Measurements from ENCODE around the gene PPM1A.

The PPM1A gene

DNA sequence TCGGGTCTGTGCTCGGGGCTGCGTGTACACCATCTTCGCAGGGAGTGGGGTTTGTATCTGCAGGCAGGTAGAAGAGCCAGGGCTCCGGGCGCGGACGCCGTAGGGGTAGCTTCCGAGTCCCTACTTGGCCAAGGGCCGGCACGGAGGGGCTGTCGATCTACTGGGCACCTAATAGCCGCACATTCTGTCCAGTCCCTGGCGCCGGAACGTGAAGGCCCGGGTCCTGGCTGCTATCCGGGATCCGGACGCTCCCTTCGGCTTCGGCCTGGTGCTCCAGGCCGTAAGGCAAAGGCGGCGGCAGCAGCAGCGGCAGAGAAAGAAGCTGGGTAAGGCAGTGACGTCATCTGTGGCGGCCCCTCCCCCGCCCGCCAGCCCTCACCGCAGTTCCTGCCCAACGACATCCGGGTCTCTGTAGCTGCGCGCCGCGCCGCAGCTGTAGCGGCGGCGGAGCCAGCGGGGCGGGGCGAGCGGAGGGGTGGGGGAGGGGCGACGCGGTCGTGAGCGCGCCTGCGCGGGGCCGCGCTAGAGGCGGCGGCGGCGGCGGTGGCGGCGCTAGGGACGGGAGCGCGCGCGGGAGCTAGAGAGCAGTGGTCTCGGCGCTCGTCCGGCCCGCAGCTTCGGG lies at the start of gene PPM1A:
PPM1A (plus strand) TSS at position 525 of the 622 bp plus-strand sequence. CDS start 33,483 bp downstream, outside the sequence.
- peak; percentile 90 to 98 (median 92) for DNase-seq
- intact Hi-C loops (cut with DNase I) = loop anchor here (5.0 kb wide), 1 partner anchor 83 kb away; no protein-coding TSS in a partner anchor

- no peak for DNase-seq
- intact Hi-C loops (cut with DNase I) = no loop called here
These were observed 49.7 kb upstream of the PPM1A start for GRCh38 chr14:60199321-60199720.

GRCh38 chr14:60204104-60204842 lies 44.7 kb upstream of the PPM1A start:
- intact Hi-C loops (cut with DNase I) = no loop called here
- no peak for DNase-seq

- intact Hi-C loops (cut with DNase I) = no loop called here
- DNase-seq = no peak
These were observed 43.9 kb upstream of the PPM1A start for GRCh38 chr14:60204843-60205774.

- intact Hi-C loops (cut with DNase I) = no loop called here
These were observed 42.8 kb upstream of the PPM1A start for GRCh38 chr14:60206249-60206670.

DNA sequence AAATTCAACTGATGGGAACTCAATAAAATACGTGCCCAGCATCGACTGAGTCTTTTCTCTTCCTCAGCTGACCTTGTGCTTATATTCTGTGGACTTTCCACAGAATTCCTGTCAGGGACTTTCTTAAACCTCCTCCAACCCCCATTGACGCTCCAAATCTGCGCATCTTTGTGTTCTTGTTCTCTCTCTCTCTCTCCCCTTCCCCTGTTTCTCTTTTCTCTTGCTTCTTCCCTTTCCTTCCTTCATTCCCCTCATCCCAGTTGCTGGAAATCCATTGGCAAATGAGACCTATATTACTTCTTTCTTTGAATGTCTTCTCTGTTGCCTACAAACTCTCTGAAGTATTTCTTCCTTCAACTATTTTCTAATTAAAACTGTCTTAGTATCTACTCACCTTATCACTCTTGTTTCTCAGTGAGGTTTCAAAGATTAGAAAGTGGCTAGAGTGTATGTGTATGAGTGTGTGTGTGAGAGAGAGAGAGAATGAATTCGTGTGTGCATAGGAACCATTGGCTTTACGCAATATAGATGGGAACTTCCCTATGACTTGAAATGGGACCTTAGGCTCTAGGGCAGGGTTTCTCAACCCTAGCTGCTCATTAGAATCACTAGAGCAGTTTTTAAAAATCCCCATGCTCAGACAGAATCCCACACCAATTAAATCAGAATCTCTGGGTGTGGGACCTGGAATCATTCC lies 42.0 kb upstream of the PPM1A start:
- no peak for DNase-seq
- intact Hi-C loops (cut with DNase I) = no loop called here

More at GRCh38 chr14:60206249-60206670, 42.8 kb upstream of the PPM1A start:
- DNase-seq = no peak

- no peak for DNase-seq
- intact Hi-C loops (cut with DNase I) = no loop called here
These were observed 38.3 kb upstream of the PPM1A start for GRCh38 chr14:60210703-60211102.

DNA sequence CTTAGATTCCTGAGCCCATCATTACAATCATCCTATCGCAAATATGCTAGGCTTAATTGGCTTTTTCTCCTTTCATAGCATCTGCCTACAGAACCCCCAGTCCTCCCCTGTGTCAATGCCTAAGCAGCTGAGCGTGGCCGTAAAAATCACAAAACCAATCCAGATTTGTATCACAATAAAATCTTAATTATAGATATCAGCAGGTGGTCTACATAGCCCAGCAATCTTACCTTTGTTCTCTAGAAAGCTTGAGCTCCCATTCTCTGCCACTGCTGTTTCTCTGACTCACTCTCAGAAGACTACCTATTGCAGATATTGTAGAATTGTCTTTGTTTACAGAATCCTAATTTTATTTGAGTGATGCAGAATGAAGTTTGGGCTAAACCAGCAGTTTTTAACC lies 37.9 kb upstream of the PPM1A start:
- intact Hi-C loops (cut with DNase I) = no loop called here
- no peak for DNase-seq

DNA sequence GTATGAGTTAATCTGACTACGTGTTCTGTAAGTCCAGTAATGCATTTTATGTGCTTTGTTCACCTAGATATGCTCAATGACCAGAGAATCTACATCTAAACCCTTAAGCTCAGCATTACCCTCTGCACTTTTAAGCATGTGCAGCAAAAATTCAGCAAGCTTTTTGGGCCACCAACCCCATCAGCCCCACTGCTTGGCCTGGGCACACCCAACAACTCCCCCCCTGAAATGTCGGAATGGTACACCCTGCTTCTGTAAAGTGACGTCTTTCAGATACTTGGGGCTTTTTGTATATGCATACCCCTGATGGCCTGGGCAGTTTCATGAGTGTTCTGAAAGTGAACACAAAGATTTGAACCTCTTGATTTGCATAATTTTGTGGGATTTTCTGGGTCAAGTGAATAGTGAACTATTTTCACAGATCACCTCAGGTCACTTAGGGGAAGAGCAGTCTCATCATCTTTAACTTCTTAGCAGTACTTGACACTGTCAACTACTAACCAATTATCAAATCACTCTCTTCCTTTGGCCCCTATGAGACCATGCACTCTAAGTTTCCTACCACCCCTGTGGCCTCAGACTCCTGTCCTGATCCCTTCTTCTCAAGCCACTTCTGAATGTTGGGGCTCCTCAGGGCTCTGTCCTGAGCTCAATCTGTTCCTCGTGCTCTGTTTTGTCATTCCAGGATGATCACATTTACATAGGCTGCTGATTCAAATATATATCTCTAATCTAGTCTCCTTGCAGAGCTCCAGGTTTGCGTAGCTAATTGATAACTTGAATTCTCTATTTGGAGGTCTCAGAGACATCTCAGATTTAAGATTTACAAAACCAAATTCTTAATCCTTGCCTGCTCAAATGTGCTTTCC lies 36.3 kb upstream of the PPM1A start:
- no peak for DNase-seq
- intact Hi-C loops (cut with DNase I) = no loop called here

- intact Hi-C loops (cut with DNase I) = no loop called here
- no peak for DNase-seq
These were observed 35.0 kb upstream of the PPM1A start for GRCh38 chr14:60214003-60214402.

DNA sequence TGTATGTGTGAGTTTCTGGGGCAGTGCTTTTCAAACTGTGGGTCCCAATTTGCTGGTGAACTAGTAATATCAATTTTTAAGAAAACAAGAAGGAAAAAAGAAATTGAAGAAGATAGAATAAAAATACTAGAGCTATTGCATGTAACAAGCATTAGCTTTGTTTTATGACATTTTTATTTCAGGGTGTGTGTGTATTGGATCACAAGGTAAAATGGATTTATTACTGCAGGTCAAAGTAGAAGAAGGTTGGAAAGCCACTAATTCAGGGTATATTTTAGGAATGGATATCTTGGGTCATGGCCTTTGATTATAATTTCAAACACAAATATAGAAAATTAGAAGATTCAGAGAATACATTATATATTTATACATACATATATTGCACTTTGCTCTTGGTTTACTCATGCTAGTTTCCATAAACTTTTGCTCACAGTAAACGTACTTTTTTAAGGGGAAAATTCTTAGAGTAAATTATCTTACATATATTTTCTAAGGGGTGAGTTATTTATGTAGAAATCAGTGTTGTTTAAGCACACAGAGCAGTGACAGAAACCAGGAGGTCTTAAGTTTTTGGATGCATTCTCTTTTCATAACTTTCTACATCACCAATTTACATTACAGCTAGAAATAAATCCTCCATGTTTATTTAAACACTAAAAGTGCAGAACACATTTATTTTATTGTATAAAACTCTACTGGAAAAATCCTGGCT lies 34.5 kb upstream of the PPM1A start:
- DNase-seq = no peak
- intact Hi-C loops (cut with DNase I) = no loop called here

DNA sequence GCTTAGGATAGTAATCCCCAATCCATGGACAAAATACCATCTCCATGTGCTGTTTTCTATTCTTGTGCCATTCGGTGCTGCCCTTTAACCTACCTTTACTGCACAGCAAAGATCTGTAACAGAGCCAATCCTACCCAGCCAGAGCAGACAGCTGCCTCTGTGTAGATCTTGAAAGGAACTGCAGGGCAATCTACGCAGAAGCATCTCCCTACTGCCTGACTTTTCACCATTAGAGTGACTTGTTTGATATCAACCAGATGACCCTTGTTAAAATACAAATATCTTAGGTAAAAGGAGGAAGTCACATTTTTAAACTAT lies 33.9 kb upstream of the PPM1A start:
- intact Hi-C loops (cut with DNase I) = no loop called here
- no peak for DNase-seq

DNA sequence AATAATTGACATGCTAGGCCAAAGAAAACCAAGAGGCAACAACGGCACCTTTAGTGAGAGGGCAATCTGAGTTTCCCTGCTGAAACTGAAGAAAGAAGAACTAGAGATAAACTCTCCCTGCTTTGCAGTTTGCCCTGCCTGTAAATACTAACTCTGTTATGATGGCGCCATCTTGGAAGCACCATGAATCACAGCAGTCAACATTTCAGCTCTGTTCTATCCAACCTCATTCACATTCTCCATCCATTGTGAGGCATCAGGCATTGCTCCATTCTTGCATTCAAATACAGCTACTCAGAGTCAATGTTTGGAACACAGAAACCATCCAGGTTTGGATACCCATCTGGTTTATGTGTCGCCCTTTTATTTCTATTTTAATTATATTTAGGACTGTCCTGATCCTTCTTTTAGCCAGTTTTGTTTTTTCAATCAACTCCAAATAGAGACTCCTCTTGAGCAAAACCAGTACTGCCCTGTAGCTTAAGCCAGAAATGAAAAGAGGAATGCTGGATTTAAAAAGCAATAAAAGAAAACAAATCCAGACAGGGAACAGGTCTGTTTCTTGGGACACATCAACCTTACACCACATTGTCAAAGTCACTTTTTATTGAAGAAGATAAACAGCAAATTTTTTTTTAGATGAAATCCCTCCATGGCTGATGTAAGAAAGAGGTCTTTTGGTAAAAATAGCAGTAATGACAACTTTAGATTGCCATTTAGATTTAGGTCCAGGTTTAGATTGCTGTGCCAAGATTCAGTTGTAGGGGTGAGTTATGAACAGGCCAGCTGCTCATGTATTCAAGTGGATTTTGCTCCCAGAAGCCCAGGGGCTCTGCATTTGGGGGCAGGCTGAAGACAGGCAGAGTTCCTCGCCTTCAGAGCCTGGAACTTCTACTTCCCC lies 33.3 kb upstream of the PPM1A start:
- DNase-seq = no peak
- intact Hi-C loops (cut with DNase I) = no loop called here

DNA sequence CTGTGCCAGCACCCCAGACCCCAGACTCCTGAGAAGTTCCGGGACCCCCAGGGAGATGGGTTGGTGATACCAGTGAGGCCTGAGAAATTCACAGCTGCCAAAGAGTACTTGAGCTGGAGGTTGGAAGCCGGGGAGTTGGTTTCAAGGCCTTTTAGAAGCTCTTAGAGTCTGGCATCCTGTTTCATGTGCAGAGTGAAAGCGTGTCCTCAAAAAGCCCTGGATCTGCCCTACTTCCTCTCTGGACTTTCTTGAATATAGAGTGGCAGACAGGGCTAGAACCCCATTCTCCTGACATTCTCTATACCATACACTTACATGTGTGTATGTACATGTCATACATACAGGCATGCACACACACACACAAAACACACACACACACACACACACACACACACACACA lies 31.3 kb upstream of the PPM1A start:
- intact Hi-C loops (cut with DNase I) = no loop called here

GRCh38 chr14:60220084-60220483 lies 28.9 kb upstream of the PPM1A start:
- intact Hi-C loops (cut with DNase I) = no loop called here
- no peak for DNase-seq

More for the DNA sequence above, 31.3 kb upstream of the PPM1A start:
- no peak for DNase-seq

DNA sequence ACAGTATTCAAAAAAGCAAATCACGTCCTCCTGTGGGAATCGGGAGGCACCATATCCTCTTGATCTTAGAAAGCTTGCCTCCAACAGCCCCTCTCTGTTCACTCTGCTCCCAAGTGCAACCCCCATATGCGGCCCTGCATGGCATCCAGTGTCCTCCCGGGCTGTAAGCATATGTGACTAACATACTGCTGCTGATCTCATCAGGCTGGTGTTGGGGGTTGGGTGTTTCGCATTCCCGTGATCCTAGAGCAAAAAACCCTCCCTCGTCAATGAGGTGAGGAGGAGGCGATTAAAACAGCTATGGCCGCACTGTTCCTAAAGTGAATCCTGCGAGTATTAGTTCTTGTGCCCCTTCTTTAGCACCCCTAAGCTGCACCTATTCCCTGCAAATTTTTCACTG lies 28.1 kb upstream of the PPM1A start:
- intact Hi-C loops (cut with DNase I) = no loop called here
- DNase-seq = no peak

DNA sequence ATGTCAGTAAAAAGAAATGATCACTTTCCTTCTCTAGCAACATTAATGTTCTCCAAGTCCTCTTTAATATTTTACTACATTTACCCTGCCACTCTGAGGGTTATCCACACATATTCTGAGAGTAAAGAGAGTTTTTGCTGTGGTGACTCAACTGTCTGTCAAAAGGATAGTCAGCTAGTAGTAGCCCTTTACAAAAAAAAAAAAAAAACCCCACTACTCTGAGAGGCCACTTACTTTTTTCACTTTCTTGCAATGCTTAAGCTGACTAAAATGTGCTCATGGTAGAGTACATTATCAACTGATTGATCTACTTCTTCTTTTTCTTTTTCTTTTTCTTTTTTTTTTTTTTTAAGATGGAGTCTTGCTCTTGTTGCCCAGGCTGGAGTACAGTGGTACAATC lies 27.6 kb upstream of the PPM1A start:
- no peak for DNase-seq
- intact Hi-C loops (cut with DNase I) = no loop called here

DNA sequence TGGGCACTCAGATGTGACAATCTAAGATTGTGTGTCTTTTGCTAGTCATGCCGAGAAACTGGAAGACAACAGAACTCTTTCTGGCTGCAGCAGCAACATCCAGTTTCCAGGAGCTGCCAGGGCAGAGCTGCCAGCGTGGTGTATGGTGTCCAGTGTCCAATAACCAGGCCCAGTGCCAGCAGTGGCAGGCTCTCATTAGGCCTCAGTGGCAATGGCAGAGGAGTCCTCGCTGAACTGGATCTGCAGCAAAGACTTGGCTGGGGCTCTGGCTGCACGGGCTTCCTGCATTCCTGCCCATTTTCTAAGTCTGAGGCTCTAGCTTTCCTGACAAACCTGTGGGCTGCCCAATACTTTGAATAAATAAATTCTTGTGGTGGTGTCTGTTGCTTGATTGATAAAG lies 26.2 kb upstream of the PPM1A start:
- intact Hi-C loops (cut with DNase I) = no loop called here
- peak; percentile 71 to 97 (median 84) for DNase-seq

Data from posterior cingulate gyrus (tissue), 11 donors.